IMR-90 (cell line): ENCODE data around the gene PHF8. TPM values are rescaled to one million over a fixed set of nuclear protein-coding genes. Genes with fewer than 3 reads are reported as not detected.

Experiments used
- ATAC-seq: fragments of 200-7000 bp; cut with Tn5 transposase; 2 replicates; pipeline ENCODE4 v1.9.1; 2020; ENCODE audit warnings: low read depth, mild to moderate bottlenecking, moderate library complexity
- BruUV-seq: library from RNA; stranded (reverse); fragments of 400-500 nt; replicated peaks from 2 replicates; lab custom pipeline; 2021; lab: Mats Ljungman, UMichigan
- CTCF ChIA-PET: fragments of 300-600 bp; formaldehyde crosslinking; extraction: SDS; loops from one replicate; lab custom pipeline; 2021; ENCODE audit warnings: antibody characterized with exemption; lab: Yijun Ruan, JAX
- POLR2A ChIA-PET: fragments of 300-600 bp; sonication (Branson Sonifier 250); formaldehyde crosslinking; loops from one replicate; lab custom pipeline; 2022; ENCODE audit warnings: antibody characterized with exemption; ENCODE audit not compliant: unreplicated experiment; lab: Charles Lee
- DNase-seq: peaks from one replicate; pipeline ENCODE4 v3.0.0; 2013
- H2AFZ ChIP-seq: replicated peaks from 2 replicates; pipeline ENCODE3; 2013; ENCODE audit warnings: low read length, mild to moderate bottlenecking; ENCODE audit not compliant: poor library complexity
- H2AK5ac ChIP-seq: 2 replicates; pipeline ENCODE4 v1.6.1; 2013; ENCODE audit warnings: low read depth, low read length, inconsistent platforms
- H2AK9ac ChIP-seq: replicated peaks from 2 replicates; pipeline ENCODE3; 2013; ENCODE audit warnings: mild to moderate bottlenecking, low read depth, low read length, moderate library complexity; ENCODE audit not compliant: poor library complexity
- H2BK120ac ChIP-seq: 2 replicates; pipeline ENCODE4 v1.6.1; 2013; ENCODE audit warnings: low read depth, low read length, inconsistent platforms
- H2BK15ac ChIP-seq: 3 replicates; pipeline ENCODE4 v1.6.1; 2013; ENCODE audit warnings: low read depth, low read length, inconsistent platforms
- H2BK20ac ChIP-seq: 2 replicates; pipeline ENCODE4 v1.6.1; 2013; ENCODE audit warnings: low read depth, mild to moderate bottlenecking, inconsistent platforms, low read length, moderate library complexity
- H2BK5ac ChIP-seq: 2 replicates; pipeline ENCODE4 v1.6.1; 2013; ENCODE audit warnings: mild to moderate bottlenecking, low read depth, low read length, inconsistent platforms; ENCODE audit not compliant: poor library complexity, severe bottlenecking
- H3K14ac ChIP-seq: replicated peaks from 2 replicates; pipeline ENCODE4 v1.6.1; 2013; ENCODE audit warnings: low read depth, low read length, inconsistent platforms
- H3K18ac ChIP-seq: 2 replicates; pipeline ENCODE4 v1.6.1; 2013; ENCODE audit warnings: low read depth, low read length, control low read depth
- H3K23ac ChIP-seq: 2 replicates; pipeline ENCODE4 v1.6.1; 2013; ENCODE audit warnings: low read depth, low read length, inconsistent platforms
- H3K27ac ChIP-seq: 2 replicates; pipeline ENCODE4 v1.5.1; 2013; ENCODE audit warnings: mild to moderate bottlenecking, control low read depth, low read length; ENCODE audit not compliant: insufficient read depth
- H3K27me3 ChIP-seq: 2 replicates; pipeline ENCODE4 v1.6.1; 2013; ENCODE audit warnings: low read length; ENCODE audit not compliant: control insufficient read depth, insufficient read depth
- H3K36me3 ChIP-seq: 2 replicates; pipeline ENCODE4 v1.6.1; 2013; ENCODE audit warnings: low read length, mixed read lengths; ENCODE audit not compliant: control insufficient read depth, insufficient read depth
- H3K4ac ChIP-seq: 2 replicates; pipeline ENCODE4 v1.6.1; 2013; ENCODE audit warnings: low read depth, low read length, inconsistent platforms
- H3K4me1 ChIP-seq: 2 replicates; pipeline ENCODE4 v1.6.1; 2013; ENCODE audit warnings: low read length, mixed read lengths; ENCODE audit not compliant: control insufficient read depth, insufficient read depth
- H3K4me2 ChIP-seq: 2 replicates; pipeline ENCODE4 v1.6.1; 2013; ENCODE audit warnings: low read depth, mild to moderate bottlenecking, control low read depth, low read length, moderate library complexity
- H3K4me3 ChIP-seq: 2 replicates; pipeline ENCODE4 v1.5.1; 2013; ENCODE audit warnings: low read depth, mild to moderate bottlenecking, control low read depth, low read length, moderate library complexity; ENCODE audit not compliant: insufficient read depth
- H3K56ac ChIP-seq: 2 replicates; pipeline ENCODE4 v1.6.1; 2013; ENCODE audit warnings: low read length, inconsistent platforms; ENCODE audit not compliant: insufficient read depth; ENCODE audit errors: extremely low read depth
- H3K79me1 ChIP-seq, 2 experiments: 2 replicates each; pipeline ENCODE4 v1.6.1; 2013; ENCODE audit warnings: low read length in 2 of 2, inconsistent platforms in 1 of 2, low read depth in 1 of 2
- H3K9ac ChIP-seq: 2 replicates; pipeline ENCODE4 v1.6.1; 2013; ENCODE audit warnings: low read depth, low read length, control low read depth
- H3K9me1 ChIP-seq: 2 replicates; pipeline ENCODE4 v1.6.1; 2013; ENCODE audit warnings: low read length, inconsistent platforms; ENCODE audit not compliant: insufficient read depth
- H3K9me3 ChIP-seq: 2 replicates; pipeline ENCODE4 v1.6.1; 2013; ENCODE audit warnings: low read length; ENCODE audit not compliant: control insufficient read depth, insufficient read depth
- H4K20me1 ChIP-seq: 2 replicates; pipeline ENCODE4 v1.6.1; 2013; ENCODE audit warnings: low read length, inconsistent platforms; ENCODE audit not compliant: insufficient read depth
- H4K5ac ChIP-seq: 2 replicates; pipeline ENCODE4 v1.6.1; 2013; ENCODE audit warnings: mild to moderate bottlenecking, low read depth, low read length, control low read depth
- H4K8ac ChIP-seq, 2 experiments: 2 replicates each; pipeline ENCODE4 v1.6.1; 2013; ENCODE audit warnings: low read depth in 2 of 2, low read length in 2 of 2, control low read depth in 1 of 2, inconsistent platforms in 1 of 2
- H4K91ac ChIP-seq: 2 replicates; pipeline ENCODE4 v1.6.1; 2013; ENCODE audit warnings: low read depth, low read length, inconsistent platforms; ENCODE audit not compliant: insufficient read depth
- CEBPB ChIP-seq: IDR thresholded peaks from 2 replicates; pipeline ENCODE4 v1.6.1; 2012; ENCODE audit warnings: low read depth, low read length, improper control_type of control experiment
- MAFK ChIP-seq: IDR thresholded peaks from 2 replicates; pipeline ENCODE4 v1.6.1; 2012; ENCODE audit warnings: low read depth, low read length, improper control_type of control experiment
- RAD21 ChIP-seq: IDR thresholded peaks from 2 replicates; pipeline ENCODE4 v1.6.1; 2012; ENCODE audit warnings: low read length, improper control_type of control experiment
- SMC3 ChIP-seq: fragments of 150-350 bp; IDR thresholded peaks from 2 replicates; pipeline ENCODE4 v1.6.1; 2016; ENCODE audit warnings: low read depth, mild to moderate bottlenecking, antibody characterized with exemption, low read length, moderate library complexity
- WGBS, 2 experiments: methylation state at CpG; one replicate each; pipeline versions ENCODE4 v1.1.5 to v1.1.7; 2013; ENCODE audit warnings: missing lambda C conversion rate in 2 of 2; ENCODE audit not compliant: insufficient read length in 1 of 2; ENCODE audit errors: extremely low coverage in 2 of 2; 5-methylcytosine and 5-hydroxymethylcytosine counted together
- dilution Hi-C: fragments of 300-500 bp; cut with HindIII; formaldehyde crosslinking; loops from one replicate; pipeline ENCODE4 v1.14.3; 2018; ENCODE audit warnings: low sequenced_read_pairs; ENCODE audit not compliant: unreplicated experiment
- in situ Hi-C: fragments of 300-500 bp; cut with MboI; formaldehyde crosslinking; loops from 3 replicates; pipeline ENCODE4 v1.14.3; 2019; ENCODE audit warnings: low sequenced_read_pairs, inconsistent platforms, mixed read lengths
- intact Hi-C: fragments of 100-400 bp; cut with micrococcal nuclease; formaldehyde crosslinking; loops from 2 replicates; pipeline ENCODE4 v1.10.0; 2022
- polyA plus RNA-seq, 3 experiments: library from polyadenylated mRNA; depleted of rRNA; stranded (reverse); fragments of >200 nt; gene quantifications; 2 replicates each; pipeline ENCODE4 v1.2.3, GENCODE V29; 2012; ENCODE audit warnings: low replicate concordance in 1 of 3
- total RNA-seq: library from RNA; depleted of rRNA; stranded (reverse); fragments of >200 nt; gene quantifications from 2 replicates; pipeline ENCODE4 v1.2.3, GENCODE V29; 2012
- TF ChIP-seq, protein P1 (sequence below): fragments of 150-350 bp; IDR thresholded peaks from 2 replicates; pipeline ENCODE4 v1.6.1; 2016; ENCODE audit warnings: low read depth, mild to moderate bottlenecking, low read length, moderate library complexity, borderline replicate concordance
- TF ChIP-seq, protein P2 (sequence below): conservative IDR thresholded peaks from 2 replicates; pipeline ENCODE4 v1.5.1; 2012; ENCODE audit warnings: mild to moderate bottlenecking, low read depth, low read length, improper control_type of control experiment

The PHF8 gene
- total and polyA plus RNA-seq, 2 of the 4 experiments (the other 2 are of a cell fraction): 12.8 to 15.2 TPM

DNA sequence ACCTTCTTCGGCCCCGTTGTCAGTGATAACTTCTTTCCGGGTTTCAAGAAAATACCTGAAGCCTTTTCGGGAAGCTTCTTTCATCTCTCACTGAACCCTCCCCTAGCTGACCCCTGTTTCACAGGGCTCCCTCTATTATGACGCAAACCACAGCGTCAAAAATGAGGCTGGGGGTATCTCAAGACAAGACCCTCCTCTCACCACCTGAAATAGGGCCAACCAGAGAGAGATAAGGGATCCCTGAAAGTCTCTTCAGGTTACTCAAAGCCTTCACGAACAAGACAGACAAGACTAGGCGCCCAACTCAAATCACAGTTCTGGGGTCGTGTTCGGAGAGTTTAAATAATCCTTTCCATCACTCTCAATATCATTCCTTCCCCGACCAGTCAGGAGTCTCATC is 1.2 kb downstream of the PHF8 start (continued):
- TF ChIP-seq, protein P1, sequence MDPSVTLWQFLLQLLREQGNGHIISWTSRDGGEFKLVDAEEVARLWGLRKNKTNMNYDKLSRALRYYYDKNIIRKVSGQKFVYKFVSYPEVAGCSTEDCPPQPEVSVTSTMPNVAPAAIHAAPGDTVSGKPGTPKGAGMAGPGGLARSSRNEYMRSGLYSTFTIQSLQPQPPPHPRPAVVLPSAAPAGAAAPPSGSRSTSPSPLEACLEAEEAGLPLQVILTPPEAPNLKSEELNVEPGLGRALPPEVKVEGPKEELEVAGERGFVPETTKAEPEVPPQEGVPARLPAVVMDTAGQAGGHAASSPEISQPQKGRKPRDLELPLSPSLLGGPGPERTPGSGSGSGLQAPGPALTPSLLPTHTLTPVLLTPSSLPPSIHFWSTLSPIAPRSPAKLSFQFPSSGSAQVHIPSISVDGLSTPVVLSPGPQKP: no peak

DNA sequence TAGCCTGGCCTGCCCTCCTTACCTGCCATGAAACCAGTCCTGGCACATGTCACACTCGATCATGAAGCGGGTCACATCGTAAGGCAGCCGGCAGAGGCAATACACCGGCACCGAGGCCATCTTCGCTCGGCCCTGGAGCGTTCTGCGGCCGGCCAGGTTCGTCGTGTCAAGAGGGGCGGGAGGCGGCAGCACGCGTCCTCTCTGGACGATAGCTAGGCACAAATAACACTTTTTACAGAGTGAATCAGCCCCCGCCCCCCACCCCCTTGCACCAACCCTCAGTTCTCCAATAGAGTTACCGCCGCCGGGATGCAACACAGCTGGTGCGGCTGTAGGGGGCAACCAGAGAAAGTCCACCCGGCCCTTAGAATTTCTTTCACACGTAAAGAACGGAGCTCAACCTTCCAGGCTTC is 1.7 kb downstream of the PHF8 start:
- dilution Hi-C loops: no loop called here
- ChIA-PET POLR2A (no interaction called here), CTCF (interaction anchor here (0.8 to 1.2 kb wide), 2 partner anchors 13 to 17 kb away, joined by 3 to 4 read pairs; no protein-coding TSS in a partner anchor)
- H2BK20ac ChIP-seq: no peak overlapping the region
- 0 out of 2 replicates have a peak, but pooled peaks cover 4% of the 10 kb centered on the region for H3K9me1 ChIP-seq
- BruUV-seq: no TSS peak
- H3K23ac ChIP-seq: 0 out of 2 replicates have a peak overlapping the region, but pooled peaks have one; percentile 40
- peak overlapping the region; percentile 53 for H3K27ac ChIP-seq
- peaks cover 0 to 6% of the 10 kb centered on the region in 2 experiments; a peak in 1 of 4 replicates for H3K79me1 ChIP-seq
- H3K9me3 ChIP-seq: no peaks in the 10 kb centered on the region
- H4K5ac ChIP-seq: no peak overlapping the region
- intact Hi-C loops: loop anchor here (1.0 to 5.0 kb wide), 3 partner anchors 140 to 398 kb away; partner anchors contain the start of genes FAM120C and TSR2
- no peak overlapping the region for H4K8ac ChIP-seq
- H3K18ac ChIP-seq: no peak overlapping the region
- peak overlapping the region; percentile 84 for H2AFZ ChIP-seq
- H3K4ac ChIP-seq: no peak overlapping the region
- no peak overlapping the region for H2BK120ac ChIP-seq
- peak overlapping the region; percentile 100 for H3K4me3 ChIP-seq
- ATAC-seq (peak; percentile 44), DNase-seq (peak; percentile 63)
- no peaks in the 10 kb centered on the region for H3K27me3 ChIP-seq
- H4K20me1 ChIP-seq: no peaks in the 10 kb centered on the region
- H3K4me2 ChIP-seq: peak overlapping the region; percentile 80
- H4K91ac ChIP-seq: no peak overlapping the region
- H2AK5ac ChIP-seq: no peak overlapping the region
- no peaks in the 10 kb centered on the region; the same call in 1 of the 2 replicates for H3K4me1 ChIP-seq
- H3K9ac ChIP-seq: peak overlapping the region; percentile 91; the same call in 1 of the 2 replicates
- H2AK9ac ChIP-seq: peak overlapping the region; percentile 86
- H2BK5ac ChIP-seq: no peak overlapping the region
- WGBS, 2 experiments: 46% methylated on average over 13 of the region's 26 CpGs; no CpG with 5 or more reads in 1 of the 2 experiments
- H3K56ac ChIP-seq: no peak overlapping the region
- H2BK15ac ChIP-seq: no peak overlapping the region
- in situ Hi-C loops: loop anchor here (25.0 kb wide), 1 partner anchor 395 kb away; the partner anchor contains the start of gene TSR2
- H3K36me3 ChIP-seq: peaks cover 4% of the 10 kb centered on the region
- H3K14ac ChIP-seq: no peak overlapping the region
- TF ChIP-seq SMC3 (peak; percentile 19; the same call in 1 of the 2 replicates), RAD21 (peak; percentile 39), CEBPB (no peak), MAFK (no peak)
- TF ChIP-seq, protein P2, sequence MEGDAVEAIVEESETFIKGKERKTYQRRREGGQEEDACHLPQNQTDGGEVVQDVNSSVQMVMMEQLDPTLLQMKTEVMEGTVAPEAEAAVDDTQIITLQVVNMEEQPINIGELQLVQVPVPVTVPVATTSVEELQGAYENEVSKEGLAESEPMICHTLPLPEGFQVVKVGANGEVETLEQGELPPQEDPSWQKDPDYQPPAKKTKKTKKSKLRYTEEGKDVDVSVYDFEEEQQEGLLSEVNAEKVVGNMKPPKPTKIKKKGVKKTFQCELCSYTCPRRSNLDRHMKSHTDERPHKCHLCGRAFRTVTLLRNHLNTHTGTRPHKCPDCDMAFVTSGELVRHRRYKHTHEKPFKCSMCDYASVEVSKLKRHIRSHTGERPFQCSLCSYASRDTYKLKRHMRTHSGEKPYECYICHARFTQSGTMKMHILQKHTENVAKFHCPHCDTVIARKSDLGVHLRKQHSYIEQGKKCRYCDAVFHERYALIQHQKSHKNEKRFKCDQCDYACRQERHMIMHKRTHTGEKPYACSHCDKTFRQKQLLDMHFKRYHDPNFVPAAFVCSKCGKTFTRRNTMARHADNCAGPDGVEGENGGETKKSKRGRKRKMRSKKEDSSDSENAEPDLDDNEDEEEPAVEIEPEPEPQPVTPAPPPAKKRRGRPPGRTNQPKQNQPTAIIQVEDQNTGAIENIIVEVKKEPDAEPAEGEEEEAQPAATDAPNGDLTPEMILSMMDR: peak; percentile 38
